ES-I3 (cell line): ENCODE measurements around the gene STX1B.
"Not testable (repeated sequence)": the region's sequence is repeated elsewhere in the genome, so short reads cannot be mapped to it uniquely, and the experiment has no call there.

Experiments
- H3K36me3 ChIP-seq: 2 replicates; pipeline ENCODE4 v1.6.1; 2013; ENCODE audit warnings: mild to moderate bottlenecking, low read length, control low read depth, moderate library complexity; ENCODE audit not compliant: insufficient read depth
- H3K4me1 ChIP-seq: 2 replicates; pipeline ENCODE4 v1.6.1; 2013; ENCODE audit warnings: mild to moderate bottlenecking, control low read depth, low read length; ENCODE audit not compliant: insufficient read depth
- H3K9ac ChIP-seq: 2 replicates; pipeline ENCODE4 v1.6.1; 2013; ENCODE audit warnings: low read depth, mild to moderate bottlenecking, low read length, moderate library complexity
- H3K9me3 ChIP-seq: 2 replicates; pipeline ENCODE4 v1.6.1; 2013; ENCODE audit warnings: mild to moderate bottlenecking, low read length, moderate library complexity; ENCODE audit not compliant: control insufficient read depth, insufficient read depth

Gene STX1B

GRCh38 chr16:30950516-30951065, 59.8 kb downstream of the STX1B start:
- Histone ChIP-seq H3K4me1 (peaks cover 12% of the 10 kb centered on the region; the same call in 1 of the 2 replicates), H3K9ac (peak overlapping the region; percentile 93; the same call in 1 of the 2 replicates), H3K9me3 (no peaks in the 10 kb centered on the region), H3K36me3 (no peaks in the 10 kb centered on the region)

GRCh38 chr16:30949650-30950515, 60.6 kb downstream of the STX1B start:
- no peaks in the 10 kb centered on the region for H3K36me3 ChIP-seq
- no peaks in the 10 kb centered on the region for H3K9me3 ChIP-seq
- peak overlapping the region; percentile 93; the same call in 1 of the 2 replicates for H3K9ac ChIP-seq
- peaks cover 12% of the 10 kb centered on the region; the same call in 1 of the 2 replicates for H3K4me1 ChIP-seq

- H3K36me3 ChIP-seq = no peaks in the 10 kb centered on the region
- no peaks in the 10 kb centered on the region for H3K9me3 ChIP-seq
- H3K9ac ChIP-seq = peak within 1 kb of the TSS; percentile 93
- peaks cover 12% of the 10 kb centered on the region; the same call in 1 of the 2 replicates for H3K4me1 ChIP-seq
Measured at GRCh38 chr16:30948667-30949649, 61.5 kb downstream of the STX1B start, which contains the start of gene ORAI3. TSS of gene ORAI3 (plus strand) at chr16:30949068. CDS start at chr16:30949290, 222 bp downstream.

- no peaks in the 10 kb centered on the region for H3K36me3 ChIP-seq
- peak overlapping the region; percentile 93 for H3K9ac ChIP-seq
- H3K4me1 ChIP-seq = peaks cover 12% of the 10 kb centered on the region; the same call in 1 of the 2 replicates
Measured at GRCh38 chr16:30947859-30948666, 62.4 kb downstream of the STX1B start.

GRCh38 chr16:30947541-30947858, 62.9 kb downstream of the STX1B start:
- H3K4me1 ChIP-seq = peaks cover 17% of the 10 kb centered on the region; the same call in 1 of the 2 replicates
- H3K9ac ChIP-seq = peak overlapping the region; percentile 73
- H3K9me3 ChIP-seq = no peaks in the 10 kb centered on the region
- 0 out of 2 replicates have a peak, but pooled peaks cover under 1% of the 10 kb centered on the region for H3K36me3 ChIP-seq

More at GRCh38 chr16:30947859-30948666, 62.4 kb downstream of the STX1B start:
- H3K9me3 ChIP-seq = no peaks in the 10 kb centered on the region

- Histone ChIP-seq H3K36me3 (0 out of 2 replicates have a peak, but pooled peaks cover 3% of the 10 kb centered on the region), H3K4me1 (peaks cover 19% of the 10 kb centered on the region; the same call in 1 of the 2 replicates), H3K9ac (no peak overlapping the region), H3K9me3 (no peaks in the 10 kb centered on the region)
Measured at GRCh38 chr16:30946671-30947540, 63.5 kb downstream of the STX1B start.

- Histone ChIP-seq H3K9me3 (no peaks in the 10 kb centered on the region), H3K36me3 (0 out of 2 replicates have a peak, but pooled peaks cover 3% of the 10 kb centered on the region), H3K4me1 (peaks cover 13% of the 10 kb centered on the region; the same call in 1 of the 2 replicates), H3K9ac (no peak overlapping the region)
Measured at GRCh38 chr16:30944352-30944751, 66.1 kb downstream of the STX1B start.

GRCh38 chr16:30942426-30942806, 68.0 kb downstream of the STX1B start:
- no peak overlapping the region for H3K9ac ChIP-seq
- 0 out of 2 replicates have a peak, but pooled peaks cover 3% of the 10 kb centered on the region for H3K36me3 ChIP-seq
- peaks cover 13% of the 10 kb centered on the region; the same call in 1 of the 2 replicates for H3K4me1 ChIP-seq

GRCh38 chr16:30941600-30942425, 68.6 kb downstream of the STX1B start:
- Histone ChIP-seq H3K9ac (no peak overlapping the region), H3K36me3 (0 out of 2 replicates have a peak, but pooled peaks cover 3% of the 10 kb centered on the region), H3K9me3 (no peaks in the 10 kb centered on the region), H3K4me1 (peaks cover 8% of the 10 kb centered on the region; the same call in 1 of the 2 replicates)

More at GRCh38 chr16:30942426-30942806, 68.0 kb downstream of the STX1B start:
- H3K9me3 ChIP-seq = no peaks in the 10 kb centered on the region

GRCh38 chr16:30939571-30939970, 70.9 kb downstream of the STX1B start:
- H3K4me1 ChIP-seq, H3K9ac ChIP-seq, H3K36me3 ChIP-seq, H3K9me3 ChIP-seq: not testable (repeated sequence)
